A549 (cell line): ENCODE results near the gene SLC6A15. TPM values are rescaled to one million over a fixed set of nuclear protein-coding genes. Genes with fewer than 3 reads are reported as not detected.
A peak's percentile ranks its signal among the peaks of the same experiment; 100 is the strongest.

ENCODE experiments used
- ATAC-seq, 2 experiments: fragments of 200-7000 bp in 1 of 2; fragments of >200 bp in 1 of 2; cut with Nextera tagmentation in 1 of 2; cut with Tn5 transposase in 1 of 2; 3 replicates each; pipeline versions ENCODE4 v1.8.0 to v1.9.1; 2018 to 2020; ENCODE audit warnings: mild to moderate bottlenecking in 1 of 2, moderate library complexity in 1 of 2
- CTCF ChIA-PET: fragments of 300-600 bp; sonication (Branson Sonifier 250); formaldehyde crosslinking; extraction: SDS; loops from one replicate; lab custom pipeline; 2021; ENCODE audit warnings: antibody characterized with exemption, inconsistent platforms; lab: Yijun Ruan, JAX
- POLR2A ChIA-PET: fragments of 350-600 bp; formaldehyde crosslinking; extraction: SDS; loops from one replicate; lab custom pipeline; 2021; ENCODE audit warnings: antibody characterized with exemption, inconsistent platforms; lab: Yijun Ruan, JAX
- DNase-seq, 2 experiments: peaks; one replicate each; pipeline versions ENCODE4 v3.0.0 to v3.0.0-alpha.2; 2011 to 2016; ENCODE audit warnings: low read depth in 1 of 2, low spot score in 1 of 2
- FAIRE-seq: peaks from 2 replicates; lab custom pipeline; 2011; peaks lifted over from hg19 to GRCh38; lab: Jason Lieb, UNC
- H3K27ac ChIP-seq, 2 experiments: fragments of >200 bp; sonication (Bioruptor Twin); formaldehyde crosslinking; 3 replicates each; pipeline ENCODE4 v1.5.1; 2016 to 2017
- H3K4me1 ChIP-seq: fragments of >200 bp; sonication (Bioruptor Twin); formaldehyde crosslinking; 3 replicates; pipeline ENCODE4 v1.6.1; 2016
- H3K4me2 ChIP-seq: fragments of >200 bp; sonication (Bioruptor Twin); formaldehyde crosslinking; 3 replicates; pipeline ENCODE4 v1.6.1; 2016
- H3K4me3 ChIP-seq: fragments of >200 bp; sonication (Bioruptor Twin); formaldehyde crosslinking; 3 replicates; pipeline ENCODE4 v1.5.1; 2016
- H3K9me3 ChIP-seq: fragments of >200 bp; sonication (Bioruptor Twin); formaldehyde crosslinking; 3 replicates; pipeline ENCODE4 v1.6.1; 2016
- ATOH8 ChIP-seq: fragments of 250-450 bp; sonication (Bioruptor Pico); IDR thresholded peaks from 2 replicates; pipeline ENCODE4 v1.5.0; 2020; ENCODE audit warnings: low read depth, mild to moderate bottlenecking, moderate library complexity
- BHLHE40 ChIP-seq: IDR thresholded peaks from 2 replicates; pipeline ENCODE4 v1.6.1; 2012; ENCODE audit warnings: low read depth, low read length, inconsistent platforms
- CBX2 ChIP-seq: fragments of 200-600 bp; sonication (generic); IDR thresholded peaks from 2 replicates; pipeline ENCODE4 v1.6.1; 2016; ENCODE audit warnings: low read depth, mild to moderate bottlenecking, borderline replicate concordance
- CBX8 ChIP-seq: fragments of 200-600 bp; sonication (generic); IDR thresholded peaks from 2 replicates; pipeline ENCODE4 v1.6.1; 2016
- CEBPB ChIP-seq, 2 experiments: fragments of >200 bp in 1 of 2; sonication (Bioruptor Twin) in 1 of 2; formaldehyde crosslinking in 1 of 2; IDR thresholded peaks; 2 replicates each; pipeline ENCODE4 v1.6.1; 2012 to 2016
- EHF ChIP-seq: fragments of 250-450 bp; sonication (Bioruptor Pico); IDR thresholded peaks from 2 replicates; pipeline ENCODE4 v1.5.0; 2020; ENCODE audit warnings: mild to moderate bottlenecking
- EHMT2 ChIP-seq: fragments of 200-600 bp; sonication (generic); IDR thresholded peaks from 2 replicates; pipeline ENCODE4 v1.6.1; 2016; ENCODE audit warnings: antibody characterized with exemption, low read depth, mild to moderate bottlenecking, moderate library complexity
- EP300 ChIP-seq, 2 experiments: fragments of >200 bp; sonication (Bioruptor Twin); formaldehyde crosslinking; IDR thresholded peaks; 2 replicates in 1 of 2; 3 replicates in 1 of 2; pipeline ENCODE4 v1.6.1; 2016 to 2017
- FOXS1 ChIP-seq: fragments of 250-450 bp; sonication (Bioruptor Pico); IDR thresholded peaks from 2 replicates; pipeline ENCODE4 v1.5.0; 2020; ENCODE audit warnings: mild to moderate bottlenecking, moderate library complexity
- HDAC2 ChIP-seq: fragments of 200-600 bp; sonication (generic); IDR thresholded peaks from 2 replicates; pipeline ENCODE4 v1.6.1; 2016
- HEYL ChIP-seq: fragments of 250-450 bp; sonication (Bioruptor Pico); IDR thresholded peaks from 2 replicates; pipeline ENCODE4 v1.8.0; 2021; ENCODE audit warnings: mild to moderate bottlenecking, moderate library complexity
- HOXA7 ChIP-seq: fragments of 250-450 bp; sonication (Bioruptor Pico); IDR thresholded peaks from 2 replicates; pipeline ENCODE4 v1.5.0; 2020; ENCODE audit warnings: mild to moderate bottlenecking, moderate library complexity
- JUN ChIP-seq, 2 experiments: fragments of >200 bp; sonication (Bioruptor Twin); formaldehyde crosslinking; IDR thresholded peaks; 2 replicates in 1 of 2; 3 replicates in 1 of 2; pipeline ENCODE4 v1.6.1; 2016 to 2017
- KDM1A ChIP-seq: fragments of 200-600 bp; sonication (generic); IDR thresholded peaks from 2 replicates; pipeline ENCODE4 v1.6.1; 2016; ENCODE audit warnings: low read depth, mild to moderate bottlenecking
- MAFK ChIP-seq: fragments of 450-650 bp; IDR thresholded peaks from 2 replicates; pipeline ENCODE4 v1.6.1; 2014; ENCODE audit not compliant: partially characterized antibody
- NR3C1 ChIP-seq: fragments of >200 bp; sonication (Bioruptor Twin); formaldehyde crosslinking; IDR thresholded peaks from 3 replicates; pipeline ENCODE4 v1.6.1; 2017
- PBX3 ChIP-seq: IDR thresholded peaks from 2 replicates; pipeline ENCODE4 v1.6.1; 2012
- POLR2A ChIP-seq: IDR thresholded peaks from 2 replicates; pipeline ENCODE4 v1.6.1; 2012; ENCODE audit warnings: mild to moderate bottlenecking, low read length
- RAD21 ChIP-seq, 2 experiments: fragments of >200 bp in 1 of 2; sonication (Bioruptor Twin) in 1 of 2; formaldehyde crosslinking in 1 of 2; IDR thresholded peaks in 1 of 2; conservative IDR thresholded peaks in 1 of 2; 2 replicates in 1 of 2; 3 replicates in 1 of 2; pipeline ENCODE4 v1.6.1; 2012 to 2018; ENCODE audit warnings: inconsistent platforms in 1 of 2
- RARB ChIP-seq: fragments of 250-450 bp; sonication (Bioruptor Pico); IDR thresholded peaks from 2 replicates; pipeline ENCODE4 v1.8.0; 2021; ENCODE audit warnings: mild to moderate bottlenecking, moderate library complexity
- RCOR1 ChIP-seq: fragments of 150-350 bp; IDR thresholded peaks from 2 replicates; pipeline ENCODE4 v1.6.1; 2014; ENCODE audit warnings: antibody characterized with exemption, low read length, low read depth
- WGBS: methylation state at CpG from one replicate; pipeline ENCODE4 v1.1.6; 2017; ENCODE audit errors: missing lambda C conversion rate; 5-methylcytosine and 5-hydroxymethylcytosine counted together
- polyA plus RNA-seq, 4 experiments: library from polyadenylated mRNA; depleted of rRNA in 3 of 4; stranded (reverse); fragments of >200 nt; fragmentation: RNase III in 1 of 4; extraction: RNeasy Plus Mini Kit Qiagen cat#74134 plus additional on column Dnase treatment in 1 of 4; gene quantifications; 2 replicates in 3 of 4; 3 replicates in 1 of 4; pipeline ENCODE4 v1.2.3, GENCODE V29; 2011 to 2017
- TF ChIP-seq, protein P1 (sequence below): fragments of >200 bp; sonication (Bioruptor Twin); formaldehyde crosslinking; IDR thresholded peaks from 3 replicates; pipeline ENCODE4 v1.5.1; 2016
- TF ChIP-seq, protein P2 (sequence below): fragments of >200 bp; sonication (Bioruptor Twin); formaldehyde crosslinking; IDR thresholded peaks from 2 replicates; pipeline ENCODE4 v1.6.1; 2016

Gene SLC6A15
- polyA plus RNA-seq, 2 of the 4 experiments (the other 2 are of a cell fraction) = 1.0 to 1.9 TPM

DNA sequence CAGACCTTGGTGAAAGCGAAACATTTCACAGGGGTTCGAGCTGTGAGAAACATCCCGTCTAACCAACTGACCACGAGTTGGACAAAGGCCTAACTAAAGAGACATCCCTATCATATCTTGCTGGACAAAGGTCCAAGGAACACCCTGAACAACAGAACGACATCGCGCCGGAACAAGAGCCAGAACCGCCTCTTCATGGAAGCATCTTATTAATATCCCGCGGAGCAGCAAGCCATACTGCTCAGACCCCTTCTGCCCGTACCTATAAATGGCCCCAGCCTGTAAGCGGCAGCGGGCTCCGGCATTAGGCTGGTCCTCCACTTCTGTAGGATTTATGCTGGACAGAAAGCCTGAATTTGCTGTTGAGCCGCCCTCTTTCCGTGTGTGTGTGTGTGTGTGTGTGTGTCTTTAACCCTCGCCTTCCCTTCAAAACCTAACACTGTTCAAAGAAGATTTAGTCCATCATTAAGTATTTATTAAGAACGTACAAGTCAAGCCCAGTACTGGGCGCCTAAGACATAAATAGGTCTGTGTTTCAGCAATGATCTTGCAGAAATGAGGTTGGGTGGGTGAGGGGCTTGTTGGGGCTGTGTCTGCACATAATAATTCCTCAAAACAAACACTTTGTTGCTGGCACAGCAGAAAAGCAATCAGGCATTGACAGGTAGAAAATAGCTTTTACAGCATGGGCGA lies 1.9 kb downstream of the SLC6A15 start:
- peak overlapping the region; percentile 85 for H3K4me2 ChIP-seq
- ChIA-PET CTCF (interaction anchor here (0.7 to 1.8 kb wide), 3 partner anchors 17 to 118 kb away, joined by 4 to 7 read pairs (median 4); no protein-coding TSS in a partner anchor), POLR2A (no interaction called here)
- ATAC-seq (peak in 1 of 2 experiments; percentile 3; a peak in 3 of 6 replicates), FAIRE-seq (no peak), DNase-seq (peak in 1 of 2 experiments; percentile 29)
- peak; percentile 63 for TF ChIP-seq MAFK
- TF ChIP-seq BHLHE40 = no peak
- H3K4me3 ChIP-seq = peak overlapping the region; percentile 47
- no peaks in the 10 kb centered on the region for H3K9me3 ChIP-seq
- H3K4me1 ChIP-seq = peaks cover 7% of the 10 kb centered on the region; the same call in 2 of the 3 replicates
- 49% methylated on average over 21 of the region's 21 CpGs for WGBS
- no peak overlapping the region for H3K27ac ChIP-seq

DNA sequence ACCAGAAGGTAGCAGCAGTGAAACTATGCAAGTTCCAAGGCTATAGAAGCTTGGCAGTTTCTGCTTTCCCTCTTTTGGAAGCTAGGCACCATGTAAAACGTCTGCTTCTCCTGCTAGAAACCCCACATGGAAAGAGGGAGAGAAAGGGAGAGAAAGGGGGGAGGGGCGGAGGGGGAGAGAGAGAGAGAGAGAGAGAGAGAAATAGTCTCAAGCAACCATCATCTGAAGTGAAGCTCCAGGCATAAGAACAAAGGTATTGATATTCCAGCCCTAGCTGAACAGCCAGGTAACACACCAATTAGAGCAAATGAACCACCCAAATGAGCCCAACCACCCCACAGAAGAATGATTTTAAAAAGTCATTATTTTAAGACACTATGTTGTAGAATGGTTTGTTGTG lies 8.5 kb downstream of the SLC6A15 start:
- Histone ChIP-seq H3K4me3 (no peak overlapping the region), H3K4me1 (no peaks in the 10 kb centered on the region), H3K4me2 (no peak overlapping the region), H3K9me3 (no peaks in the 10 kb centered on the region), H3K27ac (no peak overlapping the region)
- FAIRE-seq = no peak
- CTCF ChIA-PET = interaction anchor here (1.5 kb wide), 1 partner anchor 125 kb away, joined by 3 read pairs; no protein-coding TSS in a partner anchor
- no peak for ATAC-seq
- 8% methylated on average over 1 of the region's 2 CpGs for WGBS
- DNase-seq = no peak
- POLR2A ChIA-PET = no interaction called here
- no peak for TF ChIP-seq FOXS1 (CRISPR knock-in tag)
- no peak for TF ChIP-seq RAD21 (conservative IDR thresholded peaks at IDR 0.05 in 1 of 2, IDR thresholded peaks at IDR 0.05 in 1 of 2)

DNA sequence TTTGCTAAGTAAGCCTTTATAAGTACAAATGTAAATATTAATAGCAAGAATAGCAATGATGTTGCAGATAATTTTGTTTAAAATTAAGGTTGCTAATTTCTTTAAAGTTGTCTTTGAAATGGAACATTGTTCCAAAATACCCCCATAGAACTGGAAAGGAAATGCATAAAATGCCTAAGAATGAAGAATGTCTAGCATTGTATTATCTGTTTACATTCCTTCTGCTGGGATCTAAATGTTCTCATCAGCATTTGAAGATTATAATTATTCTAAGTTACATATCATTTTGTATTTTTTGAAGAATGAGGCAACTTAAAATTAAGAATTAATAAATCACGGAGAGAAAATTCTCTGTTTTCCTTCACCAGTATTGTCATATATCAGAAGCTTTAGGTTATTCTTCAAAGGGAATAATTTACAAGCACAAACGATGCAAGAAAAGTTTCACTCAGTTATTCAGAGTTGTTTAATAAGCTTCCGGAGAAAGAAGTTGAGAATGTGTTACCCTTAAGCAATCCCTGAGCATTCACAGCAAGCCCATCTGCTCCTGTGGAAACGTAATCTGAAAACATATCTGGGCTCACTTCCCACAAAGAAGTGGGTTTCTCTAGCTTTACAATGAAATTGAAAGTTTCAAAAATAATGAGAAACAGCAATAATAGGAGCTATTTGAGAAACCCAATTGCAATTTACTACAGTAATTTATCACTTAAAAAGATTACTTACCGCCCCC lies 21.3 kb downstream of the SLC6A15 start:
- ATAC-seq = no peak
- no peak overlapping the region for H3K27ac ChIP-seq
- no peak overlapping the region for H3K4me2 ChIP-seq
- TF ChIP-seq NR3C1 (no peak), HOXA7 (CRISPR knock-in tag) (no peak), HDAC2 (no peak), EP300 (IDR thresholded peaks at IDR 0.05) (no peak), ATOH8 (CRISPR knock-in tag) (no peak), HEYL (CRISPR knock-in tag) (no peak), RCOR1 (no peak), CBX2 (no peak), RARB (CRISPR knock-in tag) (no peak), CEBPB (IDR thresholded peaks at IDR 0.05) (no peak), EHF (CRISPR knock-in tag) (no peak), KDM1A (no peak), PBX3 (no peak), CBX8 (no peak), POLR2A (no peak), JUN (IDR thresholded peaks at IDR 0.05) (no peak), EHMT2 (no peak)
- TF ChIP-seq, protein P1, sequence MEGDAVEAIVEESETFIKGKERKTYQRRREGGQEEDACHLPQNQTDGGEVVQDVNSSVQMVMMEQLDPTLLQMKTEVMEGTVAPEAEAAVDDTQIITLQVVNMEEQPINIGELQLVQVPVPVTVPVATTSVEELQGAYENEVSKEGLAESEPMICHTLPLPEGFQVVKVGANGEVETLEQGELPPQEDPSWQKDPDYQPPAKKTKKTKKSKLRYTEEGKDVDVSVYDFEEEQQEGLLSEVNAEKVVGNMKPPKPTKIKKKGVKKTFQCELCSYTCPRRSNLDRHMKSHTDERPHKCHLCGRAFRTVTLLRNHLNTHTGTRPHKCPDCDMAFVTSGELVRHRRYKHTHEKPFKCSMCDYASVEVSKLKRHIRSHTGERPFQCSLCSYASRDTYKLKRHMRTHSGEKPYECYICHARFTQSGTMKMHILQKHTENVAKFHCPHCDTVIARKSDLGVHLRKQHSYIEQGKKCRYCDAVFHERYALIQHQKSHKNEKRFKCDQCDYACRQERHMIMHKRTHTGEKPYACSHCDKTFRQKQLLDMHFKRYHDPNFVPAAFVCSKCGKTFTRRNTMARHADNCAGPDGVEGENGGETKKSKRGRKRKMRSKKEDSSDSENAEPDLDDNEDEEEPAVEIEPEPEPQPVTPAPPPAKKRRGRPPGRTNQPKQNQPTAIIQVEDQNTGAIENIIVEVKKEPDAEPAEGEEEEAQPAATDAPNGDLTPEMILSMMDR = no peak
- TF ChIP-seq, protein P2, sequence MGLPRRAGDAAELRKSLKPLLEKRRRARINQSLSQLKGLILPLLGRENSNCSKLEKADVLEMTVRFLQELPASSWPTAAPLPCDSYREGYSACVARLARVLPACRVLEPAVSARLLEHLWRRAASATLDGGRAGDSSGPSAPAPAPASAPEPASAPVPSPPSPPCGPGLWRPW = no peak
- H3K9me3 ChIP-seq = no peaks in the 10 kb centered on the region
- FAIRE-seq = no peak
- H3K4me1 ChIP-seq = no peaks in the 10 kb centered on the region
- CTCF ChIA-PET = interaction anchor here (1.0 to 1.2 kb wide), 2 partner anchors 15 to 17 kb away, joined by 3 read pairs; no protein-coding TSS in a partner anchor
- no peak overlapping the region for H3K4me3 ChIP-seq
- no peak for DNase-seq
- POLR2A ChIA-PET = no interaction called here
- 32% methylated on average over 5 of the region's 5 CpGs for WGBS
